HCT116 (cell line): ENCODE measurements around the gene OSER1.

ENCODE experiments used
- CBX3 ChIP-seq: IDR thresholded peaks from 2 replicates; pipeline ENCODE4 v1.6.1; 2012; ENCODE audit warnings: low read depth
- CEBPB ChIP-seq: IDR thresholded peaks from 2 replicates; pipeline ENCODE4 v1.6.1; 2012; ENCODE audit warnings: low read depth
- EZH2 ChIP-seq: fragments of 200-600 bp; sonication (generic); IDR thresholded peaks from 2 replicates; pipeline ENCODE4 v1.6.1; 2017; ENCODE audit warnings: antibody characterized with exemption, mixed run types
- FOSL1 ChIP-seq: IDR thresholded peaks from 2 replicates; pipeline ENCODE4 v1.6.1; 2012; ENCODE audit warnings: low read depth
- MAX ChIP-seq: IDR thresholded peaks from 2 replicates; pipeline ENCODE4 v1.6.1; 2012
- POLR2A ChIP-seq: IDR thresholded peaks from 2 replicates; pipeline ENCODE4 v1.7.0; 2011; ENCODE audit warnings: borderline replicate concordance; ENCODE audit not compliant: insufficient read depth, insufficient read length; ENCODE audit errors: extremely low read depth
- POLR2AphosphoS5 ChIP-seq: IDR thresholded peaks from 2 replicates; pipeline ENCODE4 v1.6.1; 2011; ENCODE audit warnings: mild to moderate bottlenecking, low read depth, low read length, moderate library complexity
- SP1 ChIP-seq: IDR thresholded peaks from 2 replicates; pipeline ENCODE4 v1.6.1; 2012; ENCODE audit warnings: low read depth
- ZFX ChIP-seq: fragments of 450-650 bp; IDR thresholded peaks from 2 replicates; pipeline ENCODE4 v1.6.1; 2017
- ZNF274 ChIP-seq: fragments of 200-500 bp; sonication (Bioruptor generic); IDR thresholded peaks from 2 replicates; pipeline ENCODE4 v1.6.1; 2014; ENCODE audit warnings: mild to moderate bottlenecking, low read depth, low read length, inconsistent platforms
- TF ChIP-seq, protein P1 (sequence below), 3 experiments: fragments of 200-600 bp in 1 of 3; sonication (generic) in 1 of 3; IDR thresholded peaks in 2 of 3; conservative IDR thresholded peaks in 1 of 3; 2 replicates each; pipeline ENCODE4 v1.5.1; 2012 to 2017; ENCODE audit warnings: low read depth in 2 of 3, low read length in 2 of 3, antibody characterized with exemption in 1 of 3, borderline replicate concordance in 1 of 3, control low read depth in 1 of 3, mild to moderate bottlenecking in 1 of 3, mixed read lengths in 1 of 3, mixed run types in 1 of 3, moderate library complexity in 1 of 3; ENCODE audit not compliant: insufficient read depth in 1 of 3

GRCh38 chr20:44172572-44172950, 38.0 kb downstream of the OSER1 start:
- TF ChIP-seq SP1 = no peak
- TF ChIP-seq, protein P1, sequence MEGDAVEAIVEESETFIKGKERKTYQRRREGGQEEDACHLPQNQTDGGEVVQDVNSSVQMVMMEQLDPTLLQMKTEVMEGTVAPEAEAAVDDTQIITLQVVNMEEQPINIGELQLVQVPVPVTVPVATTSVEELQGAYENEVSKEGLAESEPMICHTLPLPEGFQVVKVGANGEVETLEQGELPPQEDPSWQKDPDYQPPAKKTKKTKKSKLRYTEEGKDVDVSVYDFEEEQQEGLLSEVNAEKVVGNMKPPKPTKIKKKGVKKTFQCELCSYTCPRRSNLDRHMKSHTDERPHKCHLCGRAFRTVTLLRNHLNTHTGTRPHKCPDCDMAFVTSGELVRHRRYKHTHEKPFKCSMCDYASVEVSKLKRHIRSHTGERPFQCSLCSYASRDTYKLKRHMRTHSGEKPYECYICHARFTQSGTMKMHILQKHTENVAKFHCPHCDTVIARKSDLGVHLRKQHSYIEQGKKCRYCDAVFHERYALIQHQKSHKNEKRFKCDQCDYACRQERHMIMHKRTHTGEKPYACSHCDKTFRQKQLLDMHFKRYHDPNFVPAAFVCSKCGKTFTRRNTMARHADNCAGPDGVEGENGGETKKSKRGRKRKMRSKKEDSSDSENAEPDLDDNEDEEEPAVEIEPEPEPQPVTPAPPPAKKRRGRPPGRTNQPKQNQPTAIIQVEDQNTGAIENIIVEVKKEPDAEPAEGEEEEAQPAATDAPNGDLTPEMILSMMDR (IDR thresholded peaks at IDR 0.05 in 2 of 3, conservative IDR thresholded peaks at IDR 0.05 in 1 of 3; ENCODE audit: borderline replicate concordance in 1 of 3, insufficient read depth in 1 of 3, low read depth in 2 of 3, low read length in 2 of 3) = no peak
- no peak for TF ChIP-seq MAX
- TF ChIP-seq ZNF274 = no peak
- no peak for TF ChIP-seq ZFX
- no peak for TF ChIP-seq POLR2A
- TF ChIP-seq POLR2AphosphoS5 = no peak
- no peak for TF ChIP-seq EZH2
- TF ChIP-seq FOSL1 = no peak
- no peak for TF ChIP-seq CBX3
- no peak for TF ChIP-seq CEBPB
